Activated CD4-positive, alpha-beta T cell treated with anti-CD3 and anti-CD28 coated beads for 36 hours (primary cell): ENCODE results near the gene RDH5. TPM values are rescaled to one million over a fixed set of nuclear protein-coding genes. Genes with fewer than 3 reads are reported as not detected.
A peak's percentile ranks its signal among the peaks of the same experiment; 100 is the strongest.
"Not testable (repeated sequence)": the region's sequence is repeated elsewhere in the genome, so short reads cannot be mapped to it uniquely, and the experiment has no call there.

Experiments used
- ATAC-seq: fragments of 200-7000 bp; cut with Tn5 transposase; one replicate; pipeline ENCODE4 v1.10.0; 2021; ENCODE audit warnings: mild to moderate bottlenecking, moderate library complexity
- CTCF ChIA-PET: fragments of 350-600 bp; sonication (Branson Sonifier 250); formaldehyde crosslinking; loops from one replicate; lab custom pipeline; 2021; ENCODE audit warnings: antibody characterized with exemption; lab: Charles Lee
- POLR2A ChIA-PET: fragments of 350-600 bp; sonication (Branson Sonifier 250); formaldehyde crosslinking; loops from one replicate; lab custom pipeline; 2021; ENCODE audit warnings: antibody characterized with exemption, inconsistent platforms; lab: Charles Lee
- DNase-seq: peaks from one replicate; pipeline ENCODE4 v3.0.0-alpha.2; 2020
- H3K27ac Mint-ChIP-seq: one replicate; pipeline ENCODE4 v1.8.0; 2021; ENCODE audit warnings: mixed read lengths
- H3K27me3 Mint-ChIP-seq: one replicate; pipeline ENCODE4 v1.8.0; 2021; ENCODE audit warnings: mixed read lengths
- H3K36me3 Mint-ChIP-seq: one replicate; pipeline ENCODE4 v1.8.0; 2021; ENCODE audit warnings: low read depth, mixed read lengths
- H3K4me1 Mint-ChIP-seq: one replicate; pipeline ENCODE4 v1.8.0; 2021; ENCODE audit warnings: mixed read lengths
- H3K4me3 Mint-ChIP-seq: one replicate; pipeline ENCODE4 v1.8.0; 2021; ENCODE audit warnings: mild to moderate bottlenecking, moderate library complexity, mixed read lengths
- H3K9me3 Mint-ChIP-seq: one replicate; pipeline ENCODE4 v1.8.0; 2021; ENCODE audit warnings: low read depth, mixed read lengths
- intact Hi-C, 2 experiments: fragments of 100-400 bp; cut with DNase I in 1 of 2; cut with micrococcal nuclease in 1 of 2; formaldehyde crosslinking; loops; one replicate each; pipeline versions ENCODE4 v1.14.2 to v1.15.1; 2022 to 2024; cut with DNase I, micrococcal nuclease
- total RNA-seq, 2 experiments: library from RNA; stranded (reverse); gene quantifications; one replicate each; pipeline ENCODE4 v1.2.3, GENCODE V29; 2021

The RDH5 gene
- total RNA-seq, 2 experiments from 2014 or later: 9.6 to 12.2 TPM

GRCh38 chr12:55746174-55746912, 26.1 kb downstream of the RDH5 start:
- Mint-ChIP-seq H3K27ac (peak overlapping the region; percentile 4), H3K4me3 (no peak overlapping the region)
- intact Hi-C loops: loop anchor here in 1 of 2 experiments (10.0 kb wide), 1 partner anchor 508 kb away; the partner anchor contains the start of gene ANKRD52

DNA sequence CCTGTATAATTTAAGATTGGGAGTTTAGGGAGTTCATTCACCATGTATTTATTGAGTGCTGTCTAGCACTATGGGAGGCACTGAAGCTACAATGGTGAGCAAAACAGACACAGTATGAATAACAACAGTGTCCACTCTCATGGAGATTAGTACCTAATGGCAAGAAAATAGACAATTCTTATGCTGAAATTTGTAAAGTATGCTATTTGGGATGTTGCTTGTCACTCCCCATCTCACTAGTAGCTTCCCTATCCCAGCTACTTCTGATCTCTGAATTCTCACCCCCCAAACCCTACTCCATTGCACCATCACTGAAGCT, 26.7 kb downstream of the RDH5 start:
- Mint-ChIP-seq H3K36me3 (peaks cover 1% of the 10 kb centered on the region), H3K27ac (no peak overlapping the region), H3K9me3 (no peaks in the 10 kb centered on the region), H3K4me3 (no peak overlapping the region), H3K4me1 (peaks cover 22% of the 10 kb centered on the region), H3K27me3 (no peaks in the 10 kb centered on the region)
- DNase-seq (no peak), ATAC-seq (no peak)
- POLR2A ChIA-PET: interaction anchor here (0.6 to 0.9 kb wide), 2 partner anchors 10 to 71 kb away, joined by 3 to 8 read pairs; partner anchors contain the start of genes ORMDL2 and SARNP
- CTCF ChIA-PET: interaction anchor here (0.5 to 4.4 kb wide), 12 partner anchors 9 to 441 kb away, joined by 3 to 39 read pairs (median 3); no protein-coding TSS in a partner anchor
- intact Hi-C loops: loop anchor here in 1 of 2 experiments (10.0 kb wide), 1 partner anchor 508 kb away; the partner anchor contains the start of gene ANKRD52

More at GRCh38 chr12:55746174-55746912, 26.1 kb downstream of the RDH5 start:
- Mint-ChIP-seq H3K27me3 (no peaks in the 10 kb centered on the region), H3K4me1 (peaks cover 22% of the 10 kb centered on the region), H3K9me3 (no peaks in the 10 kb centered on the region), H3K36me3 (no peaks in the 10 kb centered on the region)
- no peak for DNase-seq
- ChIA-PET CTCF (interaction anchor here (0.5 to 4.4 kb wide), 14 partner anchors 8 to 442 kb away, joined by 3 to 39 read pairs (median 3); no protein-coding TSS in a partner anchor), POLR2A (interaction anchor here (0.6 kb wide), 1 partner anchor 28 kb away, joined by 4 read pairs; no protein-coding TSS in a partner anchor)
- ATAC-seq: no peak

- H3K27me3 Mint-ChIP-seq: no peaks in the 10 kb centered on the region
- peaks cover 12% of the 10 kb centered on the region for H3K36me3 Mint-ChIP-seq
- ChIA-PET CTCF (interaction anchor here (0.6 to 4.4 kb wide), 7 partner anchors 8 to 81 kb away, joined by 3 to 39 read pairs (median 3); partner anchors contain the start of gene DNAJC14), POLR2A (interaction anchor here (0.5 to 1.0 kb wide), 2 partner anchors 10 to 247 kb away, joined by 3 to 4 read pairs; no protein-coding TSS in a partner anchor)
- DNase-seq (no peak), ATAC-seq (no peak)
- no peak overlapping the region for H3K4me3 Mint-ChIP-seq
- intact Hi-C loops: loop anchor here in 1 of 2 experiments (10.0 kb wide), 1 partner anchor 506 kb away; the partner anchor contains the start of gene ANKRD52
- peaks cover 17% of the 10 kb centered on the region for H3K4me1 Mint-ChIP-seq
- H3K9me3 Mint-ChIP-seq: no peaks in the 10 kb centered on the region
- no peak overlapping the region for H3K27ac Mint-ChIP-seq
These were observed 28.2 kb downstream of the RDH5 start for GRCh38 chr12:55748230-55748993.

DNA sequence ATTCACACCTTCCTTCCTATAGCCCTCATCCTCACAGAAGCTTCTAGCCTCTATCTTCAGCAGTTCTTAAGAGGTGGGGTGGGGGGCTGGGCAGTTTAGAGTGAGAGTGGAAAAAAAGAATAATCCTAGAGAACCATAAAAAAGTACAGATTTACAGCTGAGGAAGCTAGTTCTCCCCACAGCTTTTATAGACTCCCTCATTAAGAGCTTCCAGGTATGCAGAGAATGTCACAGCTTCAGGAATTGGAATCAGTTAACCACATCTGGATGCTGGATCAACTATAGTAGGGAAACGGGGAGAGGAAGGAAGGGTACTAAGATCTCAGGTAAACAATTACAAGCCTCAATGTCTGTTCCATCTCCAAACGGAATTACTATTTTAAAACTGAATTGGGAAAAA, 35.1 kb downstream of the RDH5 start:
- Mint-ChIP-seq H3K27ac (peak overlapping the region; percentile 55), H3K4me3 (no peak overlapping the region), H3K4me1 (peaks cover 12% of the 10 kb centered on the region), H3K9me3 (no peaks in the 10 kb centered on the region), H3K27me3 (no peaks in the 10 kb centered on the region), H3K36me3 (peaks cover 53% of the 10 kb centered on the region)
- no peak for DNase-seq
- ATAC-seq: no peak
- POLR2A ChIA-PET: interaction anchor here (0.6 to 0.7 kb wide), 2 partner anchors 171 to 523 kb away, joined by 3 read pairs; no protein-coding TSS in a partner anchor
- CTCF ChIA-PET: interaction anchor here (1.3 to 3.8 kb wide), 6 partner anchors 8 to 191 kb away, joined by 3 to 19 read pairs (median 8); no protein-coding TSS in a partner anchor
- intact Hi-C loops: no loop called here

DNA sequence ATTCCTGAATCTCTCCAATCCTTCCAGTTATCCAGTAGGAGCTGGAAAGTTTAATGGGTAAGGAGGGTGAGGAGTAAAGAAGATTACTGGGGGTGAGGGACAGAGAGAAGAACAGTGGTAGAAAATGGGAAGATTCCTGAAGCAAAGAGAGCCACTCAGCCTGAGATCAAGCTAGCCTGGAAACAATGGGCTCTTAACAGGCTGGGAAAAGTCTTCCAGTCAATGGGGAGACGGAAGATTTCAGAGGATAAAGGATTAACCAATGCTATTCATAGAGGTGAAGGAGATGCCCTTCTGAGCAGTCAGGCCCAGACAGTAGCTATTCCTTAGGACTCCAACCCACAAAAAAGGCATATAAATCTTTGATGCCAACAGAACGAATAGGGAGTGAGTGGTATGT, 37.5 kb downstream of the RDH5 start:
- ATAC-seq: no peak

GRCh38 chr12:55758575-55758974, 38.4 kb downstream of the RDH5 start:
- POLR2A ChIA-PET: interaction anchor here (0.6 kb wide), 1 partner anchor 18 kb away, joined by 3 read pairs; no protein-coding TSS in a partner anchor
- CTCF ChIA-PET: interaction anchor here (0.7 to 1.9 kb wide), 3 partner anchors 20 to 181 kb away, joined by 3 to 8 read pairs (median 5); no protein-coding TSS in a partner anchor
- H3K36me3 Mint-ChIP-seq: peaks cover 52% of the 10 kb centered on the region

More for the DNA sequence above, 37.5 kb downstream of the RDH5 start:
- Mint-ChIP-seq H3K36me3 (peaks cover 58% of the 10 kb centered on the region), H3K4me3 (no peak overlapping the region), H3K27ac (peak overlapping the region; percentile 56), H3K4me1 (peaks cover 27% of the 10 kb centered on the region), H3K9me3 (no peaks in the 10 kb centered on the region), H3K27me3 (no peaks in the 10 kb centered on the region)
- CTCF ChIA-PET: interaction anchor here (0.7 to 3.8 kb wide), 6 partner anchors 13 to 238 kb away, joined by 3 to 15 read pairs (median 7); no protein-coding TSS in a partner anchor
- DNase-seq: no peak
- POLR2A ChIA-PET: no interaction called here
- intact Hi-C loops: no loop called here

DNA sequence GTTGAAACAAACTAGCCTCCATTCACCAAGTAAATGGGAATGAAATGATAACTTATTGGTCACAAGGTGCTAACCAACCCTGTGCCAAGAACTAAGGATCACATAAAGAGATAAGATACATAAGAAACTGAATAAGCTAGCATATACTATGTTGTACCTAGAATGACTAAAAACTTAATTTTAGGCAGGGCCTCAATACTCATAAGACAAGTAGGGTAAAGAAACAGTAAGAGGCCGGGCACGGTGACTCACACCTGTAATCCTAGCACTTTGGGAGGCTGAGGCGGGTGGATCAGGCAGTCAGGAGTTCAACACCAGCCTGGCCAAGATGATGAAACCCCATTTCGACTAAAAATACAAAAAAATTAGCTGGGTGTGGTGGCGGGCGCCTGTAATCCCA, 40.5 kb downstream of the RDH5 start:
- peak overlapping the region; percentile 93 for H3K27ac Mint-ChIP-seq
- no peaks in the 10 kb centered on the region for H3K9me3 Mint-ChIP-seq
- no peaks in the 10 kb centered on the region for H3K27me3 Mint-ChIP-seq
- peak; percentile 82 for DNase-seq
- peak; percentile 97 for ATAC-seq
- intact Hi-C loops: loop anchor here in 1 of 2 experiments (2.0 kb wide), 1 partner anchor 16 kb away; no protein-coding TSS in a partner anchor
- no peak overlapping the region for H3K4me3 Mint-ChIP-seq
- peaks cover 20% of the 10 kb centered on the region for H3K4me1 Mint-ChIP-seq
- ChIA-PET CTCF (interaction anchor here (0.7 to 1.7 kb wide), 5 partner anchors 12 to 318 kb away, joined by 3 to 9 read pairs (median 3); no protein-coding TSS in a partner anchor), POLR2A (interaction anchor here (0.8 kb wide), 1 partner anchor 9 kb away, joined by 4 read pairs; no protein-coding TSS in a partner anchor)
- H3K36me3 Mint-ChIP-seq: peaks cover 44% of the 10 kb centered on the region

More at GRCh38 chr12:55758575-55758974, 38.4 kb downstream of the RDH5 start:
- intact Hi-C loops, DNase-seq, H3K9me3 Mint-ChIP-seq, H3K27ac Mint-ChIP-seq, H3K27me3 Mint-ChIP-seq, H3K4me3 Mint-ChIP-seq, ATAC-seq: not testable (repeated sequence)
- peaks cover 27% of the 10 kb centered on the region for H3K4me1 Mint-ChIP-seq

- H3K4me1 Mint-ChIP-seq: peaks cover 16% of the 10 kb centered on the region
- DNase-seq: no peak
- POLR2A ChIA-PET: no interaction called here
- CTCF ChIA-PET: interaction anchor here (0.7 to 2.0 kb wide), 4 partner anchors 23 to 233 kb away, joined by 3 to 6 read pairs (median 4); no protein-coding TSS in a partner anchor
- ATAC-seq: no peak
- H3K36me3 Mint-ChIP-seq: peaks cover 34% of the 10 kb centered on the region
- H3K27me3 Mint-ChIP-seq: no peaks in the 10 kb centered on the region
- intact Hi-C loops: no loop called here
- no peaks in the 10 kb centered on the region for H3K9me3 Mint-ChIP-seq
- no peak overlapping the region for H3K27ac Mint-ChIP-seq
- H3K4me3 Mint-ChIP-seq: no peak overlapping the region
These were observed 42.5 kb downstream of the RDH5 start for GRCh38 chr12:55762646-55763045.

DNA sequence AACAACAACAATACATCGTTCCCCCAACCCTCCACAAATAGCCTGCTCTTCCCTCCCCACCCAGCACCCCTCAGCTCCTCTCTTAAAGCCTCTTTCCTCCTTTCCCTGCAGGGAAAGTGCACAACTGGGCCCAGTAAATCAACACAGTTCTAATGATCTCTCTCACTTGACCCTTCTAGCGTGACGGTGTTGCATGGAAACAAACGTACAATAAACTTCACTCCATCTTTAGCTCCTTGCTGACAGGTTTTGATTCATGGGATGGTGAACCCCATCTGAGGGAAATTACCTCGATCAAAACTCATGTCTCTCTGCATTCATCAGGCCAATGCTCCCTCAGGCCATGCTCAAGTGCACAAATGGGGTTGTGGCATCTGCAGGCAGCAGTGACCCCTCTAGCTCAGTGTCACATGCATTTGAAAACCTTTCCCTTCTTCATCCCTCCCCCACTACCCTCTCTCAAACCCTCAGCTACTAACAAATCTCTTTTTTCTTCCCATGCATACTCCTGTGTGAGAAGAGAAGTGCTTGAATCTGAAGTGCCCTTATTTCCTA, 45.6 kb downstream of the RDH5 start:
- POLR2A ChIA-PET: no interaction called here
- CTCF ChIA-PET: interaction anchor here (0.6 to 1.2 kb wide), 3 partner anchors 24 to 170 kb away, joined by 3 read pairs; no protein-coding TSS in a partner anchor
- intact Hi-C loops: no loop called here
- DNase-seq: no peak
- no peak for ATAC-seq
- no peak overlapping the region for H3K4me3 Mint-ChIP-seq
- H3K36me3 Mint-ChIP-seq: peaks cover 16% of the 10 kb centered on the region
- H3K9me3 Mint-ChIP-seq: no peaks in the 10 kb centered on the region
- peak overlapping the region; percentile 6 for H3K27ac Mint-ChIP-seq
- H3K27me3 Mint-ChIP-seq: no peaks in the 10 kb centered on the region
- peaks cover 12% of the 10 kb centered on the region for H3K4me1 Mint-ChIP-seq

- Mint-ChIP-seq H3K4me1 (peaks cover 6% of the 10 kb centered on the region), H3K4me3 (no peak overlapping the region), H3K27ac (peak overlapping the region; percentile 24), H3K36me3 (peaks cover 18% of the 10 kb centered on the region), H3K9me3 (no peaks in the 10 kb centered on the region), H3K27me3 (no peaks in the 10 kb centered on the region)
- POLR2A ChIA-PET: no interaction called here
- DNase-seq: no peak
- ATAC-seq: no peak
- intact Hi-C loops: no loop called here
- CTCF ChIA-PET: interaction anchor here (0.5 to 1.2 kb wide), 5 partner anchors 11 to 56 kb away, joined by 3 to 4 read pairs (median 3); no protein-coding TSS in a partner anchor
These were observed 47.0 kb downstream of the RDH5 start for GRCh38 chr12:55767156-55767555.
